ENCODE data around the gene MYCBP2.

DNA sequence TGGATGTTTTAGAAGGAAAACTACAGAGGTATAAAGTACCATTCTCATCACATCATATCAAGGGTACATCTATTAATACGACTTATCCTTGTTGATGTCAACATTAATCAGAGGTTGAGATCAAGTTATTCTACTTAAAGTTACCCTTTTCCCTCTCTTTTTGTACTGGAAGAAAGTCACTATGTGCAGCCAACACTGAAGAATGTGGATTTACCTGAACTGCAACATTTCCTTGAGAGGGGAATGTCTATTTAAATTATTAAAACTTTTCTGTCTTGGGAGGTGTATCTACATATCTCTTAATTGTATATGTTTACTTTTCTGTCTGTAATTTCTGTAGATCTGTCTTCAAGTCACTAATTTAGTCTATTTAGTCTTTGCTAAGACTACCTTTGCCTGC, 297.5 kb downstream of the MYCBP2 start:
- no peak for TF ChIP-seq EZH2phosphoT487 (IDR thresholded peaks at IDR 0.05; ENCODE audit: low read length)
- TF ChIP-seq, protein P1, sequence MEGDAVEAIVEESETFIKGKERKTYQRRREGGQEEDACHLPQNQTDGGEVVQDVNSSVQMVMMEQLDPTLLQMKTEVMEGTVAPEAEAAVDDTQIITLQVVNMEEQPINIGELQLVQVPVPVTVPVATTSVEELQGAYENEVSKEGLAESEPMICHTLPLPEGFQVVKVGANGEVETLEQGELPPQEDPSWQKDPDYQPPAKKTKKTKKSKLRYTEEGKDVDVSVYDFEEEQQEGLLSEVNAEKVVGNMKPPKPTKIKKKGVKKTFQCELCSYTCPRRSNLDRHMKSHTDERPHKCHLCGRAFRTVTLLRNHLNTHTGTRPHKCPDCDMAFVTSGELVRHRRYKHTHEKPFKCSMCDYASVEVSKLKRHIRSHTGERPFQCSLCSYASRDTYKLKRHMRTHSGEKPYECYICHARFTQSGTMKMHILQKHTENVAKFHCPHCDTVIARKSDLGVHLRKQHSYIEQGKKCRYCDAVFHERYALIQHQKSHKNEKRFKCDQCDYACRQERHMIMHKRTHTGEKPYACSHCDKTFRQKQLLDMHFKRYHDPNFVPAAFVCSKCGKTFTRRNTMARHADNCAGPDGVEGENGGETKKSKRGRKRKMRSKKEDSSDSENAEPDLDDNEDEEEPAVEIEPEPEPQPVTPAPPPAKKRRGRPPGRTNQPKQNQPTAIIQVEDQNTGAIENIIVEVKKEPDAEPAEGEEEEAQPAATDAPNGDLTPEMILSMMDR (IDR thresholded peaks at IDR 0.05; ENCODE audit: low read length), result no peak

Data from MM.1S (cell line).